Cortex of kidney (tissue), 1 donor: Measurements from ENCODE around the gene LUC7L.
"Not testable (repeated sequence)": the region's sequence is repeated elsewhere in the genome, so short reads cannot be mapped to it uniquely, and the experiment has no call there.

ENCODE experiments used
- DNase-seq: peaks from one replicate; lab custom pipeline; 2025; lab: John Stamatoyannopoulos, UW

The LUC7L gene, protein sequence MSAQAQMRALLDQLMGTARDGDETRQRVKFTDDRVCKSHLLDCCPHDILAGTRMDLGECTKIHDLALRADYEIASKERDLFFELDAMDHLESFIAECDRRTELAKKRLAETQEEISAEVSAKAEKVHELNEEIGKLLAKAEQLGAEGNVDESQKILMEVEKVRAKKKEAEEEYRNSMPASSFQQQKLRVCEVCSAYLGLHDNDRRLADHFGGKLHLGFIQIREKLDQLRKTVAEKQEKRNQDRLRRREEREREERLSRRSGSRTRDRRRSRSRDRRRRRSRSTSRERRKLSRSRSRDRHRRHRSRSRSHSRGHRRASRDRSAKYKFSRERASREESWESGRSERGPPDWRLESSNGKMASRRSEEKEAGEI

DNA sequence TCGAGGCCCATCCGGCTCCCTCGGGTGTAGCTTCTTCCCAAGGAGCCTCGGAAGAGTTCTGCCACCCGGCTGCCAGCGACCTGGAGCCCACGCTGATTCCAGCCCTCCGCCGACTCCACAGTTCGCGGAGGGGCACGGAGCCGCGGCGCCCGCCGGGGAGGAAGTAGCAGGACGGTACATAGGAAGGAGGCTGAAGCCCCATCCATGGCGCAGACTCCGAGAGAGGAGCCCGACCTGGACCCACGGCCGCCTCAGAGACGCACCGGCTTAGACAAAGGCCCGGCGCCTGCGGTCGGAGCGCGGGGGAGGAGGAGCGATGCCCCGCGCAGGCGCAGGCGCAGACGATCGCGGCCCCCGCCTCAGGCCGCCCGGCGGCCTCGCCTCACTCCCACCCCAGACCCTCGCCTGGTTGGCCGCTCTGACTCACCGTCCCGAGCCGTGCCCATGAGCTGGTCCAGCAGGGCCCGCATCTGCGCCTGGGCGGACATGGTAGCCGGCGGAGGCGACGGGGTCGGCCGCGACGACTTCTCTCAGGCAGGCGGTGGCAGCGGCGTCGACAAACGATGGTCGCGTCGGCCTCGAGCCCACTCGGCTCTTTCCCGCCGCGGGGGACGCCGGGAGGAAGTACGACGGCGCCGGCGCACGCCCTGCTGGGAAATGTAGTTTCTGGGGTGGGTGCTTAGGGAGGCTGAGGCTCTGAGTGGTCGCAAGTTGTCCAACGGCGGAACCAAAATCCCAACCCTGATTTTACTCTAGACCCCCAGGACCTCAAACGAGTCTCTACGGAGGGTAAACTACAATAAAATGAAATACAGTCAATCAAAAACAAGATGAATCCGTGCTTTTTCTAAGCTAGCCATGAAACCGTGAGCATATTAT, at the start of gene LUC7L:
Gene LUC7L, minus strand, starts transcription at position 598 of the 879 bp plus-strand sequence. Its CDS starts 110 bp downstream, at position 488.
- peak; percentile 47 for DNase-seq

DNA sequence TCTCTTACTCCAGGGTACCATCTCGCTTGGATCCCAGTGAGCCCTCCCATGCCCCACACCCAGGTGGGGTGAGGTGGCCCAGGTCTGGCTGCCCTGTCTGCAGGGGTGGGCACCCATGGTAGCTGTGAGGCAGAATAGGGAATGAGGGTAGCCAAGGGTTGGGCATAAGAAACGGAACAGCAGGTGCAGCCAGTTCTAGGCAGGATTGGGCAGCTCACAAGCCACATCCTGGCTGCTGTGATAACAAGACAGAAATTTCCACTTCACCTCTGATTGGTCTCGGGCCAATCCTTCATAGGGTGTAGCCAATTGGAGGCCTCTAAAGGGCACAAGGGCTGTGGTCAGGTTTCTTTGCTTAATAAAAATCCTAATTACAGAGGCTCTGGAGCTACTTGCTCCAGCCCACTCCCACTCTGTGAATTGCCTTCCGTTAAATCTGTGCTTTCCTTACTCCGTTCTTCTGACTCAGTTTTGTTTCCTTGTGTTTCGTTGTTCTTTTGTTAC, 49.7 kb upstream of the LUC7L start:
- no peak for DNase-seq

- DNase-seq: no peak
Measured at GRCh38 chr16:276426-277077, 47.3 kb upstream of the LUC7L start.

- no peak for DNase-seq
Measured at GRCh38 chr16:275786-276232, 46.6 kb upstream of the LUC7L start, which contains the start of gene RGS11. Gene RGS11, minus strand, starts transcription at chr16:275944. Its CDS starts 33 bp downstream, at chr16:275911.

GRCh38 chr16:275041-275641, 45.9 kb upstream of the LUC7L start:
- DNase-seq: no peak

- no peak for DNase-seq
Measured at GRCh38 chr16:273547-274421, 44.5 kb upstream of the LUC7L start.

DNA sequence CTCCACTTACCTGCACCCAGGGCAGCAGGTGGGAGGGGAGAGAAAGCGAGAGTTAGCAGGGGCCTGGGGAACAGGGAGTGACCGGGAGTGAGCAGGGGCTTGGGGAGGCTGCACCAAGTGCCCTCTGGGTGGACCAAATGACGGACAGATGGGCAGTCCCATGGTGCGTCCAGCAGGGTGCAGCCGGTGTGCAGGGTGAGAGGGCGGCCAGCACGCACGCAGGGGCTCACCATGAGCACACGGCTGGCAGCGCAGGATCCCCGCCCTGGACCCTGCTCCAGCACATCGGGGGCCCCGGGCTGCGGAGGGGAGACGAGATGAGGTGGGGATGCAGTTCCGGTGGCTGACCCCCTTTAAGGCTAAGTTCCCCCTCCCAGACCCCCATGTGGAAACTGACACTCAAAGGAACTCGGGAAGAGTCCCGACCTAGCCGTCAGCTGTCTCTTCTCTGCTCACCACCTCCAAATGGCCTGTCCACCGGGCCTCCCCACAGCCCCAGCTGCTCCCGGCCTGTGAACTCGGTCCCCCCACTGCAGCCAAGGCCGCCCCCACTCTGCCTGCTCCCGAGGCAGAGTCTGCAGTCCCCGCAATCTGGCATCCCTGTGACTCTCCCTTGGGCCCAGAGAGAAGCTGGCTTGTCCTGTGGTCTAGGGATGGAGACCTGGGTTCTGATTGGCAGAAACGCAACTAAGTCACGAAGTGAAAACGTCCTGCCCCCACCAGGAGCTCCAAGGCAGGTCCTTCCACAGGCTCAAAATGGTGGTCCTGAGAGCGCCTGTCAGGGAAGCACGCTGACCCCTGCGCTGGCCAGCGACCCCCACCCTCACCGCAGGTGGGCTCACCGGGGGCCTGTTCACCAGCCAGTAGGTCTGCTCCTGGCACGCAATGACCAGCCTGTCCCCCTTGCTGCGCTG, 43.6 kb upstream of the LUC7L start:
- DNase-seq: no peak

DNA sequence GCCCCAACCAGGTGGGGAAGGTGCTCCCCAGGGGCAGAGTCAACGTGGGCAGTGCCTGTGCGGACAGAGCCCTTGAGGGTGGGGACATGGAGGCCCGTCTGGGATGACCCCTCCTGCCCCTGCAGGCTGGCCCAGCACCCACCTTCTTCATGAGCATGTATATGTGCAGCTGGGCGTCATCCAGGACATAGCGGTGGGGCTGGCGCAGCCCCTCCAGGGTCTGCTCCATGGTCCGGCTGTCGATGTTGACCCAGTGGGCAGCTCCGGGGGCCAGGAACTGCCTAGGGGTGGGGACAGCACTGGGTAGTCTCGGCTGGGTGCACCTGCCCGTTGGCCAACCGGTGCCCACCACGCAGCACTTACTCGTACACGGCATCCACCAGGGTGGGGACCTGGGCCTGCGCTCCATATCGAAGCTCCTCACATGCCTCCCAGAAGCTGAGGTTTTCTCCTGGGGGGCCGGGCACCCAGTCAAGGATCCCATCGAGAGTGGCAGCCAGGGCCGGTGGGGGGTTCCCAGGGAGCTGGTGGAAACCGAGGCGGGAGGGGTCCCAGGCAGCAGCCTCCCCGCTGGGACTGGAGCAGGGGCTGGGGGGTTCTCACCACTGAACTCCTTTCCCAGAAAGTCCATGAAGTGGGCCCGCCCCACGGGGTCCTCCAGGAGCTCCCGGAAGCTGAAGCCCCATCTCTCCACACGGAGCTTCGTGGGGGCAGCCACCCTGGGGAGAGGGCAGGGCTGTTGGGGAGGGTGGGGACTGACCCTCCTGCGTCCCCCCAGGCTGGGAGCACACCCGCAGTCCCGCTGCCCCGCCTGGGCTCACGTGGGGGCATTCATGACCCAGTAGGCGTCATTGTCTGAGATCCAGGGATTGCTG, 41.4 kb upstream of the LUC7L start:
- DNase-seq: no peak

DNA sequence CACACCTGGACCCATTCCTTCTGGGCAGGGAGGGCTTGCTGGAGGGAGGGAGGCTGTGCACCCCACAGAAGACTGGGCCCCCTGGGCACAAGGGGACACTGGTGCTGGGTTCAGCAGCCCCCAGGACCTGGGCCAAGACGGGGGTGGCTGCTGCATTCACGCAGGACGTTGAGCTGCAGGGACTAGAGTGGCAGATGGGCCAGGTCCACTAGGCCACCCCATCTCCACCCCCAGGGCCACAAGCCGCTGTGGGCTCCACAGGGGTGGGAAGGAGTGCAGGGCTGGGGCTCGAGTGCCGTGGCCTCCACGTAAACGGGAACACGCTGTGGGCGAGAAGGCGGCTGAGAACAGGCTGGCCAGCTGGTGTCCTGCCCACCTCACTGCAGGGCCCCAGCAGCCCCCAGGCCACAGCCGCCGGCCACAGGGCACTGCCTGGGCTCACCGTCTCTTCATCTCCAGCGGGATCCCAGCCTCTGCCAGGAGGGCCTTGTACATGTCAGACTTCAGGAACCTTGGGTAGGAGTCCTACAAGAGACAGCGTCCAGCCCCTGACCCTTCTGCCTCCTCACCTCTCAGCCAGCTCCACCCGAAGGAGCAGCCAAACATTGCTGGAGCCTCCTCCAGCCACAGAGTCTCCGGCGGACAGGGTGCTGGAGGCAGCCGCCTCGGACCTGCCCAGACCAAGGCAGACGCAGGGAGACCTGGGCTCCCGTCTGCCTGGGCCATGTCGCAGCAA, 40.0 kb upstream of the LUC7L start:
- DNase-seq: no peak

GRCh38 chr16:268141-269053, 39.1 kb upstream of the LUC7L start:
- no peak for DNase-seq

DNA sequence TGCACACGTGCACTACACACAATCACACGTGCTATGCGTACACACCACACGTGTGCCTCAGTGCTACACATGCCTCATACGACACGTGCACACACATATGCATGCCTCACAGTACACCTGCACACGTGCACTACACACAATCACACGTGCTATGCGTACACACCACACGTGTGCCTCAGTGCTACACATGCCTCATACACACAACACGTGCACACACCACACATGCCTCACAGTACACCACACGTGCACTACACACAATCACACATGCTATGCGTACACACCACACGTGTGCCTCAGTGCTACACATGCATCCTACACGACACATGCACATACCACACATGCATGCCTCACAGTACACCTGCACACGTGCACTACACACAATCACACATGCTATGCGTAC, 38.3 kb upstream of the LUC7L start:
- DNase-seq: not testable (repeated sequence)

DNA sequence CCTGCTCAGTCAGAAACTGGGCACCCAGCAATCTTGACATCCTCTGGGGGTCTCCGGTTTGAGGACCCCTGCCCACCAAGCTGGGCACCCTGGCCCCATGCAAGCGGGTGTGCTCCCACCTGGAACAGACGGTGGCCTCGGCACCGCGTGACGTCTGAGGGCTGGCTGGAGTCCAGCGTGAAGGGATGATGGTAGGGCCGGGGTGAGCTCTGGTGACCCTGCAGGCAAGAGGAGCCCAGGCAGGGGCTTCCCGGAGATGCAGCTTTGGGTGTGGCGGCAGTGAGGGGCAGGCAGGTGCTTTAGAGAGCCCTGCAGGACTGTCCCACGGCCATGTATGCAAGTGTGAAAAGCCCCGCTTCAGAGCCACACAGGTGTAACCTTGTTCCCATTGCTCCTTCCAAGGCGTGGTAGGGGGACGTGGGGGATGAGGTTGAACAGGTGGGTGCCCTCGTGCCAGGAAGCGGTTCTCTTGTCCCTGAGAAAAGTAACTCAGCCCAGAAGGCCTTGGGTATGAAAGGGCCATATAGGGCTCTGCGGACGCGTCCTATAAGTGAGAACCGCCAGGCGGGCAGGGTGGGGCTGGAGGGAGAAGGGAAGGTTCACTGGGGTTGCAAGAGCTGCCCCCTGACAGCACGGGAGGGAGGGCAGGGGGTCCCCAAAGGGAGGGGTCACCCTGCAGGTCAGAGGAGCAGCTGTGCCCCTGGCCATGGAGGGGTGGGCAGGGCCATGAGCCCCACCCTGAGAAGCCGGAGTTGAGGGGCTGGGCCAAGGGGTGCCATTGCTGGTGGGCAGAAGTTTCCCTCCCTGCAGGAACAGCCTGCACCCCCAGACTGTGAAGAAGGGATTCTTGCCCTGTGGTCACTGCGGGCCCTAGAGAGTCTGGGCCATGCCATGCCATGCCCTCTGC, 37.3 kb upstream of the LUC7L start:
- no peak for DNase-seq

DNA sequence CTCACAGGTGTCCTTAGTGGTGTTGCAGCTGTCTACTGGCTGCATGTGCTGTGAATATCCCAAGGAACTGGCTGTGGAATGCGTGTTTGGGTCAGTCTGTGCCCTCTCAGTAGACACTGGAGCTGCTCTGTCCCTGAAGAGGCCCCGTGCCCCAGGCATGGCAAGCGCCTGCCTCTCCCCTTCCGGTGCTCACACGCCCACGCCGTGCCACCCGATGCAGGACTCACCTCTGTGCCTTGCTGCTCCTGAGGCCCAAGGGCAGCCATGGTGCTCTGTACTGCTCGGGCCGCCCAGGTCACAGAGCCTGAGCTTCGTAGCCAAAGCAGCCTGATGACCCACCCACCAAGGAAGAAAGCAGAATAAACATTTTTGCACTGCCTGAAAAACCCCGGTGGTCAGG, 36.5 kb upstream of the LUC7L start:
- DNase-seq: no peak

DNA sequence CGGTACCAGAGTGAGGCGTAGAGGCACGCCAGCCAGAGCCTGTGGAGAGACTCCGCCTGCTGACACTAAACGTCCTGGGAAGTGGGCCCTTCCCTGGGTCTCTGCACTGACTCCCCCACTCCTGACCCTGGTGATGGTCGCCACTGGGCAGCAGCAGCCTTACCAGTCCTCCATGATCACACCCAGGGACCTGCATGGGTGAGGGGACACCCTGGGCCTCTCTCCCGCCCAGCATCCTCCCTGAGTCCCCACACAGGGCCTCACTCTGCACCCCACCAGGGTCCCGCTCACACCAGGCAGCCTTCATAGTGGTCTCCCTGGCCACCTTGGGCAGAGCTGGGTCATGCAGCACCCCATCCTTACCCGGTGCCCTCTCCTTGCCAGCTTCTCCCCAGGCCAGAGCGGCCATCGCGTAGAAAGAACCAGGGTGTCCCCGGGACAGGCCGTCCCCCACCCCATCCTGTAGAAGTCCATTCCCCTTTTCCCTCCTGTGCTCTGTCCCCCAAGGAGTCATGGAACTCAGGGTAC, 35.8 kb upstream of the LUC7L start:
- no peak for DNase-seq

DNA sequence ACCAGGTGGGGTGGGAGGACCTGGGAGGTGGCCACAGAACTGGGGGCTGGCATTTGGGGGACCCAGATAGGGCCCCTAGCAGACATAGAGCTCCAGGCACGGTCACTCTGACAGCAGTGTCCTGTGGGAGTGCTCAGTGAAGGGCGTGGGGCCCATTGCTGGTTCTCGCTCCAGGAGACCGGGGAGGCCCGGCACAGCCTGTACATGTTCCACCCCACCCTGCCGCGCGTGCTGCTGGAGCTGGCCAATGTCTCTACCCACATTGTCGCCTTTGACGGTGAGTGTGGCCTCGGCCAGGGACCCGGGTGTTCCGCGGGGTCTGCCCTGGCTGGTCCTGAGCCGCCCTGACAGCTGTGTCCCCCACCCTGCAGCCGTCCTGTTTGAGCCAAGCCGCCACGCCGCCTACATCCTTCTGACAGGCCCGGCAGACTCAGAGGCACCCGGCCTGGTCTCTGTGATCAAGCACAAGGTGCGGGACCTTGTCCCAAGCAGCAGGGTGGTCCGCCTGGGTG, 35.2 kb upstream of the LUC7L start:
- DNase-seq: no peak
